ENCODE data around the gene AUTS2.

GRCh38 chr7:70242826-70243225, 644.6 kb downstream of the AUTS2 start:
- TF ChIP-seq REST (IDR thresholded peaks at IDR 0.05) (no peak), ATF3 (IDR thresholded peaks at IDR 0.05) (no peak), SP1 (IDR thresholded peaks at IDR 0.05) (no peak), FOXA1 (IDR thresholded peaks at IDR 0.05) (no peak), CTCF (IDR thresholded peaks at IDR 0.05; ENCODE audit: low read depth, low read length, missing input control) (no peak), YY1 (IDR thresholded peaks at IDR 0.05) (no peak), JUND (IDR thresholded peaks at IDR 0.05) (no peak), TAF1 (conservative IDR thresholded peaks at IDR 0.05) (no peak), GABPA (IDR thresholded peaks at IDR 0.05 in 1 of 2, conservative IDR thresholded peaks at IDR 0.05 in 1 of 2) (no peak), RXRA (IDR thresholded peaks at IDR 0.05) (no peak), RAD21 (IDR thresholded peaks at IDR 0.05) (no peak)
- TF ChIP-seq, protein P1, sequence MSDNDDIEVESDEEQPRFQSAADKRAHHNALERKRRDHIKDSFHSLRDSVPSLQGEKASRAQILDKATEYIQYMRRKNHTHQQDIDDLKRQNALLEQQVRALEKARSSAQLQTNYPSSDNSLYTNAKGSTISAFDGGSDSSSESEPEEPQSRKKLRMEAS (IDR thresholded peaks at IDR 0.05): no peak
- TF ChIP-seq, protein P2, sequence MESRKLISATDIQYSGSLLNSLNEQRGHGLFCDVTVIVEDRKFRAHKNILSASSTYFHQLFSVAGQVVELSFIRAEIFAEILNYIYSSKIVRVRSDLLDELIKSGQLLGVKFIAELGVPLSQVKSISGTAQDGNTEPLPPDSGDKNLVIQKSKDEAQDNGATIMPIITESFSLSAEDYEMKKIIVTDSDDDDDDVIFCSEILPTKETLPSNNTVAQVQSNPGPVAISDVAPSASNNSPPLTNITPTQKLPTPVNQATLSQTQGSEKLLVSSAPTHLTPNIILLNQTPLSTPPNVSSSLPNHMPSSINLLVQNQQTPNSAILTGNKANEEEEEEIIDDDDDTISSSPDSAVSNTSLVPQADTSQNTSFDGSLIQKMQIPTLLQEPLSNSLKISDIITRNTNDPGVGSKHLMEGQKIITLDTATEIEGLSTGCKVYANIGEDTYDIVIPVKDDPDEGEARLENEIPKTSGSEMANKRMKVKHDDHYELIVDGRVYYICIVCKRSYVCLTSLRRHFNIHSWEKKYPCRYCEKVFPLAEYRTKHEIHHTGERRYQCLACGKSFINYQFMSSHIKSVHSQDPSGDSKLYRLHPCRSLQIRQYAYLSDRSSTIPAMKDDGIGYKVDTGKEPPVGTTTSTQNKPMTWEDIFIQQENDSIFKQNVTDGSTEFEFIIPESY (IDR thresholded peaks at IDR 0.05): no peak
